ENCODE results near the gene GLOD4. TPM values are rescaled to one million over a fixed set of nuclear protein-coding genes. Genes with fewer than 3 reads are reported as not detected.
"Not testable (repeated sequence)": the region's sequence is repeated elsewhere in the genome, so short reads cannot be mapped to it uniquely, and the experiment has no call there.

Gene GLOD4
- polyA plus RNA-seq, 5 donors: 87.0 to 96.9 (median 89.0) TPM

- DNase-seq: no peak
These were observed 22.7 kb upstream of the GLOD4 start for GRCh38 chr17:804541-805435.

GRCh38 chr17:802901-803881, 21.1 kb upstream of the GLOD4 start:
- DNase-seq: no peak

GRCh38 chr17:802481-802880, 20.4 kb upstream of the GLOD4 start:
- no peak for DNase-seq

GRCh38 chr17:801660-802059, 19.6 kb upstream of the GLOD4 start:
- no peak for DNase-seq

GRCh38 chr17:800446-801242, 18.6 kb upstream of the GLOD4 start:
- DNase-seq: no peak

- DNase-seq: no peak
These were observed 17.2 kb upstream of the GLOD4 start for GRCh38 chr17:799261-799660.

- DNase-seq: no peak
These were observed 16.2 kb upstream of the GLOD4 start for GRCh38 chr17:798246-798645.

GRCh38 chr17:797236-797840, 15.3 kb upstream of the GLOD4 start:
- no peak for DNase-seq

- DNase-seq: no peak
These were observed 14.5 kb upstream of the GLOD4 start for GRCh38 chr17:796609-797008.

GRCh38 chr17:795721-796120, 13.6 kb upstream of the GLOD4 start:
- DNase-seq: no peak

- no peak for DNase-seq
These were observed 13.2 kb upstream of the GLOD4 start for GRCh38 chr17:795276-795675.

GRCh38 chr17:794876-795275, 12.8 kb upstream of the GLOD4 start:
- DNase-seq: peak; percentile 81 to 86

GRCh38 chr17:792277-792676, 10.2 kb upstream of the GLOD4 start:
- no peak for DNase-seq

- no peak for DNase-seq
These were observed 9.7 kb upstream of the GLOD4 start for GRCh38 chr17:791829-792228.

GRCh38 chr17:790874-791247, 8.8 kb upstream of the GLOD4 start:
- DNase-seq: not testable (repeated sequence)

- DNase-seq: not testable (repeated sequence)
These were observed 8.1 kb upstream of the GLOD4 start for GRCh38 chr17:789931-790873.

- DNase-seq: no peak
These were observed 7.2 kb upstream of the GLOD4 start for GRCh38 chr17:789160-789840.

GRCh38 chr17:788551-788950, 6.5 kb upstream of the GLOD4 start:
- no peak for DNase-seq

- DNase-seq: no peak
These were observed 5.7 kb upstream of the GLOD4 start for GRCh38 chr17:787641-788221.
